Activated T-helper 17 cell treated with anti-CD3 and anti-CD28 coated beads, Interleukin-2, amount 50 U/mL, for 72 hours (primary cell): ENCODE data around the gene TRAPPC2L. TPM values are rescaled to one million over a fixed set of nuclear protein-coding genes. Genes with fewer than 3 reads are reported as not detected.

Source experiments
- total RNA-seq, 2 donors: library from RNA; stranded (reverse); gene quantifications; one replicate each; pipeline ENCODE4 v1.2.3, GENCODE V29; 2022

TRAPPC2L gene
- total RNA-seq, 2 donors from 2014 or later = 51.1 to 73.9 TPM

Other genes with a start within 250 kb of the TRAPPC2L start
- under 1 TPM; 0.42 to 0.56 TPM for gene IL17C, start 218.6 kb upstream of the TRAPPC2L start, total RNA-seq
- 100 to 1,000 TPM; 242 to 290 TPM for gene CYBA, start 206.1 kb upstream of the TRAPPC2L start, total RNA-seq
- 10 to 100 TPM; 84.3 to 93.2 TPM for gene MVD, start 194.0 kb upstream of the TRAPPC2L start, total RNA-seq
- gene SNAI3, start 170.6 kb upstream of the TRAPPC2L start, total RNA-seq = 1 to 10 TPM; 5.9 to 6.7 TPM
- 100 to 1,000 TPM in 1 of 2 donors, 10 to 100 TPM in 1; 57.1 to 119 TPM for gene RNF166, start 150.7 kb upstream of the TRAPPC2L start, total RNA-seq
- gene CTU2, start 150.6 kb upstream of the TRAPPC2L start, total RNA-seq = 10 to 100 TPM; 19.8 to 31.8 TPM
- gene PIEZO1, start 71.9 kb upstream of the TRAPPC2L start, total RNA-seq = 100 to 1,000 TPM; 197 to 326 TPM
- 100 to 1,000 TPM in 1 of 2 donors, 10 to 100 TPM in 1; 96.6 to 141 TPM for gene CDT1, start 53.3 kb upstream of the TRAPPC2L start, total RNA-seq
- 100 to 1,000 TPM; 132 to 139 TPM for gene APRT, start 45.2 kb upstream of the TRAPPC2L start, total RNA-seq
- gene GALNS, start 180 bp upstream of the TRAPPC2L start, total RNA-seq = 10 to 100 TPM; 37.6 to 73.0 TPM
- gene PABPN1L, start 9.5 kb downstream of the TRAPPC2L start, total RNA-seq = not detected
- under 1 TPM in 1 of 2 donors, not detected in 1; 0.19 TPM for gene CBFA2T3, start 120.1 kb downstream of the TRAPPC2L start, total RNA-seq
- 10 to 100 TPM; 35.4 to 47.9 TPM for gene ACSF3, start 236.7 kb downstream of the TRAPPC2L start, total RNA-seq